Spleen (tissue), 7 donors: ENCODE measurements around the gene MEIKIN.

Experiments
- CTCF ChIP-seq, 11 experiments: fragments of 200-600 bp in 7 of 11; fragments of 450-650 bp in 4 of 11; sonication (generic) in 4 of 11; IDR thresholded peaks in 8 of 11; conservative IDR thresholded peaks in 3 of 11; 1 replicate in 7 of 11; 2 replicates in 4 of 11; pipeline versions ENCODE4 v1.4.0 to v1.8.0; 2016 to 2021; ENCODE audit warnings: antibody characterized with exemption in 11 of 11, inconsistent platforms in 4 of 11, mild to moderate bottlenecking in 1 of 11
- POLR2A ChIP-seq, 3 donors: fragments of 450-650 bp; IDR thresholded peaks; one replicate each; pipeline ENCODE4 v1.5.1; 2017; ENCODE audit warnings: antibody characterized with exemption in 3 of 3, mild to moderate bottlenecking in 1 of 3
- donor health status: DM: no; HTN: no; CAD: no; lungs with moderate emphysema.
- donor health status: DM: no; HTN: no; CAD: no.
- donor health status: DM: no; HTN: no; CAD: no.

- TF ChIP-seq CTCF (IDR thresholded peaks at IDR 0.05 in 8 of 11, conservative IDR thresholded peaks at IDR 0.05 in 3 of 11) (no peak), POLR2A (IDR thresholded peaks at IDR 0.05) (no peak)
Measured at GRCh38 chr5:131965826-131966415, 20.5 kb upstream of the MEIKIN start.
